Gastrocnemius medialis (tissue), 4 donors: Measurements from ENCODE around the gene SLC25A26. TPM values are rescaled to one million over a fixed set of nuclear protein-coding genes. Genes with fewer than 3 reads are reported as not detected.

Experiments used
- ATAC-seq, 2 donors: fragments of 150-250 bp; one replicate each; pipeline ENCODE4 v1.9.1; 2016
- DNase-seq, 2 donors: peaks; one replicate each; pipeline ENCODE4 v3.0.0-alpha.2; 2019
- H3K27ac ChIP-seq, 4 donors: fragments of 200-600 bp; sonication (generic); 1 replicate in 1 of 4; 2 replicates in 3 of 4; pipeline ENCODE4 v1.5.1; 2016 to 2018; ENCODE audit warnings: mild to moderate bottlenecking in 2 of 4, moderate library complexity in 1 of 4
- H3K27me3 ChIP-seq, 3 donors: fragments of 200-600 bp; sonication (generic) in 2 of 3; 1 replicate in 1 of 3; 2 replicates in 2 of 3; pipeline versions ENCODE4 v1.5.1 to v1.6.0; 2016 to 2019; ENCODE audit warnings: mild to moderate bottlenecking in 1 of 3, moderate library complexity in 1 of 3
- H3K36me3 ChIP-seq, 2 donors: fragments of 200-600 bp; sonication (generic) in 1 of 2; one replicate each; pipeline ENCODE4 v1.5.1; 2017 to 2018
- H3K4me1 ChIP-seq, 2 donors: fragments of 200-600 bp; sonication (generic) in 1 of 2; one replicate each; pipeline ENCODE4 v1.5.1; 2016 to 2017; ENCODE audit warnings: mild to moderate bottlenecking in 2 of 2
- H3K4me3 ChIP-seq, 4 donors: fragments of 200-600 bp; sonication (generic) in 3 of 4; 1 replicate in 1 of 4; 2 replicates in 3 of 4; pipeline ENCODE4 v1.5.1; 2016 to 2019; ENCODE audit warnings: mild to moderate bottlenecking in 2 of 4
- H3K9me3 ChIP-seq, 3 donors: fragments of 200-600 bp; sonication (generic) in 2 of 3; 1 replicate in 1 of 3; 2 replicates in 2 of 3; pipeline ENCODE4 v1.5.1; 2016 to 2019
- CTCF ChIP-seq, 5 experiments: fragments of 450-650 bp in 3 of 5; fragments of 200-600 bp in 2 of 5; sonication (generic) in 2 of 5; IDR thresholded peaks in 4 of 5; conservative IDR thresholded peaks in 1 of 5; 1 replicate in 4 of 5; 2 replicates in 1 of 5; pipeline ENCODE4 v1.5.1; 2016 to 2019; ENCODE audit warnings: antibody characterized with exemption in 5 of 5, mild to moderate bottlenecking in 3 of 5, moderate library complexity in 3 of 5
- POLR2A ChIP-seq, 2 donors: fragments of 450-650 bp; IDR thresholded peaks; one replicate each; pipeline ENCODE4 v1.6.1; 2017; ENCODE audit warnings: antibody characterized with exemption in 2 of 2, mild to moderate bottlenecking in 2 of 2, moderate library complexity in 2 of 2
- in situ Hi-C, 4 donors: fragments of 200-750 bp; cut with MboI; loops; one replicate each; pipeline versions ENCODE4 v1.15.0 to v1.8.0; 2017; ENCODE audit warnings: low sequenced_read_pairs in 4 of 4
- intact Hi-C: fragments of 100-400 bp; cut with DNase I; formaldehyde crosslinking; loops from one replicate; pipeline ENCODE4 v1.15.1; 2023; ENCODE audit warnings: low total_unique reads
- total RNA-seq, 4 donors: library from RNA; depleted of rRNA; stranded (reverse); fragments of >200 nt; gene quantifications; one replicate each; pipeline versions ENCODE4 v1.1.0 to v1.2.3, GENCODE V29; 2016

SLC25A26 gene
- total RNA-seq, 4 donors from 2014 or later = 24.1 to 44.3 (median 32.4) TPM

GRCh38 chr3:66196633-66197032 is 24.2 kb upstream of the SLC25A26 start:
- H3K36me3 ChIP-seq = no peaks in the 10 kb centered on the region
- no peaks in the 10 kb centered on the region for H3K27me3 ChIP-seq
- no peaks in the 10 kb centered on the region for H3K9me3 ChIP-seq
- no peak overlapping the region for H3K4me3 ChIP-seq
- ATAC-seq = no peak
- TF ChIP-seq POLR2A (IDR thresholded peaks at IDR 0.05) (no peak), CTCF (IDR thresholded peaks at IDR 0.05 in 4 of 5, conservative IDR thresholded peaks at IDR 0.05 in 1 of 5) (peak in 2 of 5 experiments; percentile 22 to 30)
- intact Hi-C loops (loop anchor here (1.0 kb wide), 1 partner anchor 411 kb away; no protein-coding TSS in a partner anchor), in situ Hi-C loops (no loop called here)
- H3K27ac ChIP-seq = no peak overlapping the region
- no peak for DNase-seq
- no peaks in the 10 kb centered on the region for H3K4me1 ChIP-seq

DNA sequence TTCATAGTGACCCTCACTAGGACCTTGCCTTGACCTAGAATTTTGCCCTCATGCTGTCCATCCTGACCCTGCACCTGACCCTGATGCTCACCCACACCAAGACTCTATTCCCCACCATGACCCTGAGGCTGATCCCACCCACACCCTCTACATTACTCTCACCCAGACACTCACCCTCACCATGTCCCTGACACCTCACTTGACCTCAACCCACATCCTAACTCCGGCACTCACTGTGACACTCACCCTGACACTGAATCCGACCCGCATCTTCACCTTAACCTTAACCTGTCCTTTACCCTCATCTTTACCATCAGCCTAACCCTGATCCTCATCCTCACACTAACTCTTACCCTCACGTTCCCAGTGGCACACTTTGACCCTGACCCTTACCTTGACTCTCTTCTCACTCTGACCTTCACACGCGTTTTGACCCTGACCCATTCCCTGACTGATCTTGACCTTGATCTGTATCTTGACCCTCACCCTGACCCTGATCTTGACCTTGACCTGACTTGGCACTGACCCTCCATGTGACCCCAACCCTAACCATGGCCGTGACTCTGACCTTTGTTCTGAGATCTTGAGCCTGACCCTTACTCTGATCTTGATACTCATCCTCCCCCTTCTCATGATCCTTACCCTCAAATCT is 22.2 kb upstream of the SLC25A26 start:
- Histone ChIP-seq H3K4me1 (no peaks in the 10 kb centered on the region), H3K36me3 (no peaks in the 10 kb centered on the region), H3K4me3 (no peak overlapping the region), H3K27me3 (no peaks in the 10 kb centered on the region), H3K9me3 (no peaks in the 10 kb centered on the region), H3K27ac (no peak overlapping the region)
- intact Hi-C loops = no loop called here
- TF ChIP-seq CTCF (IDR thresholded peaks at IDR 0.05 in 4 of 5, conservative IDR thresholded peaks at IDR 0.05 in 1 of 5) = no peak
- TF ChIP-seq POLR2A (IDR thresholded peaks at IDR 0.05) = no peak
- in situ Hi-C loops = no loop called here
- no peak for ATAC-seq
- no peak for DNase-seq

GRCh38 chr3:66199089-66199473 is 21.7 kb upstream of the SLC25A26 start:
- intact Hi-C loops (no loop called here), in situ Hi-C loops (no loop called here)
- Histone ChIP-seq H3K27me3 (no peaks in the 10 kb centered on the region), H3K4me3 (no peak overlapping the region), H3K4me1 (no peaks in the 10 kb centered on the region), H3K27ac (no peak overlapping the region), H3K9me3 (no peaks in the 10 kb centered on the region), H3K36me3 (no peaks in the 10 kb centered on the region)
- no peak for ATAC-seq
- no peak for DNase-seq
- TF ChIP-seq CTCF (IDR thresholded peaks at IDR 0.05 in 4 of 5, conservative IDR thresholded peaks at IDR 0.05 in 1 of 5) (no peak), POLR2A (IDR thresholded peaks at IDR 0.05) (no peak)

- intact Hi-C loops (no loop called here), in situ Hi-C loops (no loop called here)
- Histone ChIP-seq H3K27ac (no peak overlapping the region), H3K4me3 (no peak overlapping the region), H3K36me3 (no peaks in the 10 kb centered on the region), H3K9me3 (no peaks in the 10 kb centered on the region), H3K4me1 (no peaks in the 10 kb centered on the region), H3K27me3 (no peaks in the 10 kb centered on the region)
- ATAC-seq = no peak
- no peak for TF ChIP-seq CTCF (IDR thresholded peaks at IDR 0.05 in 4 of 5, conservative IDR thresholded peaks at IDR 0.05 in 1 of 5)
- no peak for TF ChIP-seq POLR2A (IDR thresholded peaks at IDR 0.05)
- no peak for DNase-seq
Observed at GRCh38 chr3:66200147-66200546, 20.7 kb upstream of the SLC25A26 start.

GRCh38 chr3:66200786-66201185 is 20.0 kb upstream of the SLC25A26 start:
- no peak for DNase-seq
- no peaks in the 10 kb centered on the region for H3K4me1 ChIP-seq
- H3K27ac ChIP-seq = no peak overlapping the region
- H3K9me3 ChIP-seq = no peaks in the 10 kb centered on the region
- ATAC-seq = no peak
- no peaks in the 10 kb centered on the region for H3K27me3 ChIP-seq
- no peaks in the 10 kb centered on the region for H3K36me3 ChIP-seq
- H3K4me3 ChIP-seq = no peak overlapping the region
- in situ Hi-C loops (no loop called here), intact Hi-C loops (no loop called here)
- no peak for TF ChIP-seq CTCF (IDR thresholded peaks at IDR 0.05 in 4 of 5, conservative IDR thresholded peaks at IDR 0.05 in 1 of 5)
- no peak for TF ChIP-seq POLR2A (IDR thresholded peaks at IDR 0.05)
